Peyer's patch (tissue), 4 donors: ENCODE measurements around the gene ARPIN. TPM values are rescaled to one million over a fixed set of nuclear protein-coding genes. Genes with fewer than 3 reads are reported as not detected.
A peak's percentile ranks its signal among the peaks of the same experiment; 100 is the strongest.
"Not testable (repeated sequence)": the region's sequence is repeated elsewhere in the genome, so short reads cannot be mapped to it uniquely, and the experiment has no call there.

Experiments
- DNase-seq, 3 donors: peaks; one replicate each; pipeline ENCODE4 v3.0.0-alpha.2; 2017 to 2019
- H3K27ac ChIP-seq, 4 donors: fragments of 200-600 bp; sonication (generic); one replicate each; pipeline ENCODE4 v1.5.1; 2016 to 2019
- H3K27me3 ChIP-seq, 2 donors: fragments of 200-600 bp; sonication (generic); one replicate each; pipeline ENCODE4 v1.5.1; 2019
- H3K36me3 ChIP-seq, 3 donors: fragments of 200-600 bp; sonication (generic); one replicate each; pipeline ENCODE4 v1.5.1; 2016 to 2019
- H3K4me1 ChIP-seq, 4 donors: fragments of 200-600 bp; sonication (generic); one replicate each; pipeline ENCODE4 v1.5.1; 2016 to 2019
- H3K4me3 ChIP-seq, 4 donors: fragments of 200-600 bp; sonication (generic); 1 replicate in 3 of 4; 2 replicates in 1 of 4; pipeline ENCODE4 v1.5.1; 2016 to 2019; ENCODE audit warnings: mild to moderate bottlenecking in 1 of 4
- H3K9me3 ChIP-seq, 4 donors: fragments of 200-600 bp; sonication (generic); one replicate each; pipeline ENCODE4 v1.5.1; 2016 to 2019; ENCODE audit warnings: mild to moderate bottlenecking in 1 of 4
- CTCF ChIP-seq, 6 experiments: fragments of 450-650 bp in 4 of 6; fragments of 200-600 bp in 2 of 6; sonication (generic) in 1 of 6; IDR thresholded peaks; one replicate each; pipeline ENCODE4 v1.5.1; 2017 to 2019; ENCODE audit warnings: antibody characterized with exemption in 6 of 6, mild to moderate bottlenecking in 3 of 6, moderate library complexity in 1 of 6
- POLR2A ChIP-seq, 2 donors: fragments of 450-650 bp; IDR thresholded peaks; one replicate each; pipeline ENCODE4 v1.5.1; 2017; ENCODE audit warnings: antibody characterized with exemption in 2 of 2, mild to moderate bottlenecking in 2 of 2, moderate library complexity in 2 of 2
- total RNA-seq, 4 donors: library from RNA; depleted of rRNA; stranded (reverse); fragments of >200 nt; gene quantifications; one replicate each; pipeline ENCODE4 v1.1.0, GENCODE V29; 2016

The ARPIN gene
- total RNA-seq, 4 donors from 2014 or later, result 20.6 to 60.4 (median 50.7) TPM

- Histone ChIP-seq H3K27ac (no peak overlapping the region), H3K36me3 (peaks cover 0 to 37% (median 0%) of the 10 kb centered on the region in 3 donors), H3K4me1 (peaks cover 0 to 3% (median 0%) of the 10 kb centered on the region in 4 donors), H3K27me3 (no peaks in the 10 kb centered on the region), H3K4me3 (no peak overlapping the region), H3K9me3 (no peaks in the 10 kb centered on the region)
- TF ChIP-seq POLR2A (IDR thresholded peaks at IDR 0.05) (no peak), CTCF (IDR thresholded peaks at IDR 0.05) (peak; percentile 67 to 92 (median 90))
- peak; percentile 73 to 94 (median 88) for DNase-seq
Measured at GRCh38 chr15:89874926-89875564, 37.7 kb downstream of the ARPIN start.

- H3K4me1 ChIP-seq, result peaks cover 0 to 4% (median 0%) of the 10 kb centered on the region in 4 donors
- H3K27ac ChIP-seq, result peak overlapping the region in 2 of 4 donors; percentile 64 to 78
- no peak overlapping the region for H3K4me3 ChIP-seq
- peaks cover 0 to 21% (median 0%) of the 10 kb centered on the region in 3 donors for H3K36me3 ChIP-seq
- TF ChIP-seq CTCF (IDR thresholded peaks at IDR 0.05) (no peak), POLR2A (IDR thresholded peaks at IDR 0.05) (no peak)
- no peaks in the 10 kb centered on the region for H3K9me3 ChIP-seq
- H3K27me3 ChIP-seq, result no peaks in the 10 kb centered on the region
- DNase-seq, result no peak
Measured at GRCh38 chr15:89870688-89871288, 42.0 kb downstream of the ARPIN start.

GRCh38 chr15:89870006-89870405, 42.7 kb downstream of the ARPIN start:
- Histone ChIP-seq H3K36me3 (peaks cover 0 to 21% (median 0%) of the 10 kb centered on the region in 3 donors), H3K4me1 (peaks cover 0 to 9% (median 0%) of the 10 kb centered on the region in 4 donors), H3K27ac (peak overlapping the region in 2 of 4 donors; percentile 14 to 78), H3K9me3 (no peaks in the 10 kb centered on the region), H3K27me3 (no peaks in the 10 kb centered on the region), H3K4me3 (no peak overlapping the region)
- DNase-seq, result no peak
- TF ChIP-seq POLR2A (IDR thresholded peaks at IDR 0.05) (no peak), CTCF (IDR thresholded peaks at IDR 0.05) (no peak)

- not testable (repeated sequence) for DNase-seq, H3K27ac ChIP-seq, H3K4me3 ChIP-seq, H3K27me3 ChIP-seq, H3K9me3 ChIP-seq, H3K4me1 ChIP-seq
- peaks cover 0 to 21% (median 0%) of the 10 kb centered on the region in 3 donors for H3K36me3 ChIP-seq
Measured at GRCh38 chr15:89869490-89869889, 43.3 kb downstream of the ARPIN start.

- peak overlapping the region in 3 of 4 donors; percentile 11 to 60 (median 45) for H3K27ac ChIP-seq
- no peaks in the 10 kb centered on the region for H3K9me3 ChIP-seq
- H3K4me3 ChIP-seq, result no peak overlapping the region
- H3K36me3 ChIP-seq, result peaks cover 0 to 17% (median 0%) of the 10 kb centered on the region in 3 donors
- no peaks in the 10 kb centered on the region for H3K27me3 ChIP-seq
- DNase-seq, result no peak
- TF ChIP-seq CTCF (IDR thresholded peaks at IDR 0.05) (peak in 1 of 6 experiments; percentile 5), POLR2A (IDR thresholded peaks at IDR 0.05) (peak in 1 of 2 donors; percentile 32)
- peaks cover 0 to 28% (median 0%) of the 10 kb centered on the region in 4 donors for H3K4me1 ChIP-seq
Measured at GRCh38 chr15:89864958-89865739, 47.6 kb downstream of the ARPIN start.
